HCT116 (cell line): ENCODE data around the gene ABHD2. TPM values are rescaled to one million over a fixed set of nuclear protein-coding genes. Genes with fewer than 3 reads are reported as not detected.

ENCODE experiments used
- ATAC-seq: fragments of 200-7000 bp; cut with Tn5 transposase; 2 replicates; pipeline ENCODE4 v1.9.1; 2020; ENCODE audit warnings: mild to moderate bottlenecking, moderate library complexity
- BruUV-seq: library from RNA; stranded (reverse); fragments of 400-500 nt; replicated peaks from 2 replicates; lab custom pipeline; 2021; lab: Mats Ljungman, UMichigan
- CTCF ChIA-PET: fragments of 300-600 bp; sonication (Branson Sonifier 250); formaldehyde crosslinking; loops from one replicate; lab custom pipeline; 2021; ENCODE audit warnings: antibody characterized with exemption; lab: Charles Lee
- POLR2A ChIA-PET: fragments of 300-600, 350-600 bp; sonication (Branson Sonifier 250); formaldehyde crosslinking; loops from one replicate; lab custom pipeline; 2021; ENCODE audit warnings: antibody characterized with exemption; lab: Charles Lee
- RAD21 ChIA-PET, 2 experiments: fragments of 300-600 bp; sonication (Branson Sonifier 250); formaldehyde crosslinking; loops; one replicate each; lab custom pipeline; 2023; ENCODE audit warnings: low total read pairs in 2 of 2; ENCODE audit not compliant: uncharacterized antibody in 2 of 2, unreplicated experiment in 2 of 2, low non-redundant PET in 1 of 2; lab: Charles Lee
- DNase-seq: peaks from one replicate; pipeline ENCODE4 v3.0.0-alpha.2; 2010; ENCODE audit warnings: low read depth, low spot score
- H2AFZ ChIP-seq: fragments of 200-600 bp; shearing (Covaris generic), sonication (generic); 2 replicates; pipeline ENCODE4 v1.6.1; 2017; ENCODE audit warnings: low read depth, mixed run types, mixed read lengths, antibody characterized with exemption, low read length; ENCODE audit not compliant: poor library complexity, severe bottlenecking
- H3K27ac ChIP-seq: 2 replicates; pipeline ENCODE4 v1.5.1; 2012; ENCODE audit warnings: low read depth, low read length
- H3K27me3 ChIP-seq: fragments of 200-600 bp; sonication (generic); 2 replicates; pipeline ENCODE4 v1.6.1; 2016; ENCODE audit warnings: mixed run types, low read length, mixed read lengths; ENCODE audit not compliant: insufficient read depth
- H3K36me3 ChIP-seq, 2 experiments: fragments of 200-500 bp in 1 of 2; fragments of 200-600 bp in 1 of 2; sonication (Bioruptor generic) in 1 of 2; sonication (generic) in 1 of 2; 2 replicates each; pipeline versions ENCODE4 v1.5.1 to v1.6.1; 2014 to 2016; ENCODE audit warnings: low read length in 2 of 2, inconsistent platforms in 1 of 2, mixed read lengths in 1 of 2, mixed run types in 1 of 2; ENCODE audit not compliant: insufficient read depth in 2 of 2, control insufficient read depth in 1 of 2
- H3K4me1 ChIP-seq, 2 experiments: fragments of 200-600 bp in 1 of 2; sonication (generic) in 1 of 2; 2 replicates each; pipeline versions ENCODE4 v1.5.1 to v1.6.1; 2012 to 2017; ENCODE audit warnings: low read length in 2 of 2, inconsistent platforms in 1 of 2, mild to moderate bottlenecking in 1 of 2, mixed read lengths in 1 of 2, mixed run types in 1 of 2, moderate library complexity in 1 of 2; ENCODE audit not compliant: insufficient read depth in 2 of 2, control insufficient read depth in 1 of 2
- H3K4me2 ChIP-seq: fragments of 200-600 bp; sonication (generic); 2 replicates; pipeline ENCODE4 v1.6.1; 2017; ENCODE audit warnings: mixed run types, low read length, mixed read lengths
- H3K4me3 ChIP-seq, 2 experiments: fragments of 200-600 bp in 1 of 2; sonication (generic) in 1 of 2; replicated peaks in 1 of 2; 2 replicates each; pipeline ENCODE4 v1.5.1; 2011 to 2016; ENCODE audit warnings: low read length in 2 of 2, control low read depth in 1 of 2, low read depth in 1 of 2, mild to moderate bottlenecking in 1 of 2, mixed read lengths in 1 of 2, mixed run types in 1 of 2
- H3K79me2 ChIP-seq: fragments of 200-600 bp; sonication (generic); 2 replicates; pipeline ENCODE4 v1.6.1; 2017; ENCODE audit warnings: mild to moderate bottlenecking, mixed run types, low read length, moderate library complexity, mixed read lengths; ENCODE audit not compliant: insufficient read depth
- H3K9ac ChIP-seq: fragments of 200-600 bp; sonication (generic); 2 replicates; pipeline ENCODE4 v1.6.1; 2016; ENCODE audit warnings: low read length, mixed read lengths
- H3K9me2 ChIP-seq: fragments of 200-600 bp; sonication (generic), shearing (Covaris generic); 2 replicates; pipeline ENCODE4 v1.6.1; 2017; ENCODE audit warnings: mixed run types, mild to moderate bottlenecking, moderate library complexity; ENCODE audit not compliant: insufficient read depth
- H3K9me3 ChIP-seq, 2 experiments: fragments of 200-500 bp in 1 of 2; fragments of 200-600 bp in 1 of 2; sonication (Bioruptor generic) in 1 of 2; sonication (generic) in 1 of 2; 2 replicates each; pipeline ENCODE4 v1.6.1; 2014 to 2017; ENCODE audit warnings: low read length in 2 of 2, mixed read lengths in 2 of 2, inconsistent platforms in 1 of 2, low read depth in 1 of 2, mild to moderate bottlenecking in 1 of 2, mixed run types in 1 of 2, moderate library complexity in 1 of 2; ENCODE audit not compliant: control insufficient read depth in 1 of 2, insufficient read depth in 1 of 2
- H4K20me1 ChIP-seq: fragments of 200-600 bp; sonication (generic), shearing (Covaris generic); 2 replicates; pipeline ENCODE4 v1.6.1; 2017; ENCODE audit warnings: mixed run types, mild to moderate bottlenecking, moderate library complexity; ENCODE audit not compliant: insufficient read depth
- ATF3 ChIP-seq: IDR thresholded peaks from 2 replicates; pipeline ENCODE4 v1.6.1; 2012
- CBX3 ChIP-seq: IDR thresholded peaks from 2 replicates; pipeline ENCODE4 v1.6.1; 2012; ENCODE audit warnings: low read depth
- CTCF ChIP-seq, 3 experiments: fragments of 200-600 bp in 1 of 3; sonication (generic) in 1 of 3; IDR thresholded peaks in 2 of 3; conservative IDR thresholded peaks in 1 of 3; 2 replicates each; pipeline ENCODE4 v1.5.1; 2012 to 2017; ENCODE audit warnings: low read depth in 2 of 3, low read length in 2 of 3, antibody characterized with exemption in 1 of 3, borderline replicate concordance in 1 of 3, control low read depth in 1 of 3, mild to moderate bottlenecking in 1 of 3, mixed read lengths in 1 of 3, mixed run types in 1 of 3, moderate library complexity in 1 of 3; ENCODE audit not compliant: insufficient read depth in 1 of 3
- EGR1 ChIP-seq: IDR thresholded peaks from 2 replicates; pipeline ENCODE4 v1.6.1; 2012; ENCODE audit warnings: low read depth
- ELF1 ChIP-seq: IDR thresholded peaks from 2 replicates; pipeline ENCODE4 v1.6.1; 2012; ENCODE audit warnings: low read depth, borderline replicate concordance
- EZH2 ChIP-seq: fragments of 200-600 bp; sonication (generic); IDR thresholded peaks from 2 replicates; pipeline ENCODE4 v1.6.1; 2017; ENCODE audit warnings: antibody characterized with exemption, mixed run types
- EZH2phosphoT487 ChIP-seq: fragments of 200-600 bp; IDR thresholded peaks from 2 replicates; pipeline ENCODE4 v1.6.1; 2018; ENCODE audit warnings: antibody characterized with exemption, borderline replicate concordance
- FOSL1 ChIP-seq: IDR thresholded peaks from 2 replicates; pipeline ENCODE4 v1.6.1; 2012; ENCODE audit warnings: low read depth
- JUND ChIP-seq: IDR thresholded peaks from 2 replicates; pipeline ENCODE4 v1.6.1; 2012
- MAX ChIP-seq: IDR thresholded peaks from 2 replicates; pipeline ENCODE4 v1.6.1; 2012
- POLR2A ChIP-seq: IDR thresholded peaks from 2 replicates; pipeline ENCODE4 v1.7.0; 2011; ENCODE audit warnings: borderline replicate concordance; ENCODE audit not compliant: insufficient read depth, insufficient read length; ENCODE audit errors: extremely low read depth
- POLR2AphosphoS5 ChIP-seq: IDR thresholded peaks from 2 replicates; pipeline ENCODE4 v1.6.1; 2011; ENCODE audit warnings: mild to moderate bottlenecking, low read depth, low read length, moderate library complexity
- SIN3A ChIP-seq: IDR thresholded peaks from 2 replicates; pipeline ENCODE4 v1.6.1; 2012; ENCODE audit warnings: low read depth
- SP1 ChIP-seq: IDR thresholded peaks from 2 replicates; pipeline ENCODE4 v1.6.1; 2012; ENCODE audit warnings: low read depth
- TCF7L2 ChIP-seq: IDR thresholded peaks from 2 replicates; pipeline ENCODE4 v1.7.0; 2011; ENCODE audit warnings: borderline replicate concordance, inconsistent platforms; ENCODE audit not compliant: insufficient read depth, insufficient read length; ENCODE audit errors: extremely low read depth
- ZBTB33 ChIP-seq: IDR thresholded peaks from 2 replicates; pipeline ENCODE4 v1.6.1; 2011; ENCODE audit warnings: mild to moderate bottlenecking, low read length, moderate library complexity; ENCODE audit not compliant: insufficient replicate concordance; ENCODE audit errors: extremely low read depth
- ZFX ChIP-seq: fragments of 450-650 bp; IDR thresholded peaks from 2 replicates; pipeline ENCODE4 v1.6.1; 2017
- intact Hi-C: fragments of 100-400 bp; cut with micrococcal nuclease; formaldehyde crosslinking; loops from 2 replicates; pipeline ENCODE4 v1.10.0; 2022
- total RNA-seq: library from RNA; stranded (reverse); gene quantifications from one replicate; pipeline ENCODE4 v1.2.1, GENCODE V29; 2021; ENCODE audit not compliant: unreplicated experiment

Gene ABHD2
- total RNA-seq, 1 experiment from 2014 or later, result 40.8 TPM

- no peak for TF ChIP-seq ZBTB33
- no peak for TF ChIP-seq FOSL1
- peak; percentile 94; the same call in 1 of the 2 replicates for TF ChIP-seq CBX3
- peak; percentile 61 for TF ChIP-seq POLR2AphosphoS5
- TF ChIP-seq ZFX, result peak; percentile 88
- peak; percentile 51 for TF ChIP-seq POLR2A
- no peak for TF ChIP-seq EZH2phosphoT487
- TF ChIP-seq, all 23 proteins: peak for 14
Observed at GRCh38 chr15:89243691-89244573, 155.7 kb downstream of the ABHD2 start, which contains the start of gene FANCI (continued).

- DNase-seq, result no peak
- CTCF ChIA-PET, result interaction anchor here (2.3 kb wide), 1 partner anchor 38 kb away, joined by 20 read pairs; no protein-coding TSS in a partner anchor
- no TSS peak for BruUV-seq
- intact Hi-C loops, result loop anchor here (2.0 kb wide), 1 partner anchor 38 kb away; no protein-coding TSS in a partner anchor
- Histone ChIP-seq H3K36me3 (peaks cover 16 to 23% of the 10 kb centered on the region in 2 experiments), H2AFZ (no peak overlapping the region), H4K20me1 (peaks cover 9% of the 10 kb centered on the region; the same call in 1 of the 2 replicates), H3K9me2 (no peaks in the 10 kb centered on the region), H3K9me3 (peaks cover 0 to 4% of the 10 kb centered on the region in 2 experiments; a peak in 1 of 4 replicates), H3K27ac (peak overlapping the region; percentile 79), H3K27me3 (no peaks in the 10 kb centered on the region), H3K4me2 (peak overlapping the region; percentile 78), H3K4me3 (peak overlapping the region; percentile 76 to 78), H3K9ac (peak overlapping the region; percentile 79), H3K79me2 (peaks cover 56% of the 10 kb centered on the region), H3K4me1 (peaks cover 4 to 17% of the 10 kb centered on the region in 2 experiments; a peak in 3 of 4 replicates)
- POLR2A ChIA-PET, result no interaction called here
- ATAC-seq, result peak; percentile 17
- RAD21 ChIA-PET, result interaction anchor here in 1 of 2 experiments (3.0 kb wide), 1 partner anchor 37 kb away, joined by 10 read pairs; no protein-coding TSS in a partner anchor
- no peak for TF ChIP-seq TCF7L2
- no peak for TF ChIP-seq MAX
- no peak for TF ChIP-seq POLR2A
- TF ChIP-seq SP1, result no peak
- no peak for TF ChIP-seq ELF1
- no peak for TF ChIP-seq ATF3
- TF ChIP-seq CBX3, result no peak
- no peak for TF ChIP-seq SIN3A
- no peak for TF ChIP-seq EZH2
- no peak for TF ChIP-seq JUND
- TF ChIP-seq EZH2phosphoT487, result no peak
- TF ChIP-seq POLR2AphosphoS5, result no peak
- TF ChIP-seq CTCF (IDR thresholded peaks at IDR 0.05 in 2 of 3, conservative IDR thresholded peaks at IDR 0.05 in 1 of 3; ENCODE audit: borderline replicate concordance in 1 of 3, insufficient read depth in 1 of 3, low read depth in 2 of 3, low read length in 2 of 3), result no peak
- no peak for TF ChIP-seq ZBTB33
- TF ChIP-seq EGR1, result no peak
Observed at GRCh38 chr15:89244574-89244903, 156.3 kb downstream of the ABHD2 start.
